PFSK-1 (cell line): ENCODE measurements around the gene STK35.
A peak's percentile ranks its signal among the peaks of the same experiment; 100 is the strongest.

Experiments used
- FOXP2 ChIP-seq: optimal IDR thresholded peaks from 2 replicates; pipeline ENCODE3; 2011; ENCODE audit warnings: borderline replicate concordance, control low read depth, inconsistent platforms; ENCODE audit not compliant: insufficient read depth; ENCODE audit errors: extremely low read length, extremely low read depth
- POLR2AphosphoS5 ChIP-seq: IDR thresholded peaks from 2 replicates; pipeline ENCODE4 v1.6.1; 2012; ENCODE audit warnings: low read depth, mild to moderate bottlenecking, control low read depth, low read length, moderate library complexity
- SIN3A ChIP-seq: IDR thresholded peaks from 2 replicates; pipeline ENCODE4 v1.6.1; 2012; ENCODE audit warnings: mild to moderate bottlenecking, low read length, moderate library complexity, borderline replicate concordance; ENCODE audit not compliant: insufficient read depth
- TAF1 ChIP-seq: IDR thresholded peaks from 2 replicates; pipeline ENCODE4 v1.6.1; 2012; ENCODE audit warnings: low read length, control low read depth, borderline replicate concordance; ENCODE audit not compliant: insufficient read depth
- TF ChIP-seq, protein P1 (sequence below), 2 experiments: IDR thresholded peaks; 2 replicates each; pipeline versions ENCODE4 v1.6.1 to v1.8.0; 2011 to 2012; ENCODE audit warnings: low read depth in 2 of 2, low read length in 2 of 2, control low read depth in 1 of 2, inconsistent platforms in 1 of 2, mild to moderate bottlenecking in 1 of 2, moderate library complexity in 1 of 2; ENCODE audit not compliant: insufficient read depth in 1 of 2

The STK35 gene

DNA sequence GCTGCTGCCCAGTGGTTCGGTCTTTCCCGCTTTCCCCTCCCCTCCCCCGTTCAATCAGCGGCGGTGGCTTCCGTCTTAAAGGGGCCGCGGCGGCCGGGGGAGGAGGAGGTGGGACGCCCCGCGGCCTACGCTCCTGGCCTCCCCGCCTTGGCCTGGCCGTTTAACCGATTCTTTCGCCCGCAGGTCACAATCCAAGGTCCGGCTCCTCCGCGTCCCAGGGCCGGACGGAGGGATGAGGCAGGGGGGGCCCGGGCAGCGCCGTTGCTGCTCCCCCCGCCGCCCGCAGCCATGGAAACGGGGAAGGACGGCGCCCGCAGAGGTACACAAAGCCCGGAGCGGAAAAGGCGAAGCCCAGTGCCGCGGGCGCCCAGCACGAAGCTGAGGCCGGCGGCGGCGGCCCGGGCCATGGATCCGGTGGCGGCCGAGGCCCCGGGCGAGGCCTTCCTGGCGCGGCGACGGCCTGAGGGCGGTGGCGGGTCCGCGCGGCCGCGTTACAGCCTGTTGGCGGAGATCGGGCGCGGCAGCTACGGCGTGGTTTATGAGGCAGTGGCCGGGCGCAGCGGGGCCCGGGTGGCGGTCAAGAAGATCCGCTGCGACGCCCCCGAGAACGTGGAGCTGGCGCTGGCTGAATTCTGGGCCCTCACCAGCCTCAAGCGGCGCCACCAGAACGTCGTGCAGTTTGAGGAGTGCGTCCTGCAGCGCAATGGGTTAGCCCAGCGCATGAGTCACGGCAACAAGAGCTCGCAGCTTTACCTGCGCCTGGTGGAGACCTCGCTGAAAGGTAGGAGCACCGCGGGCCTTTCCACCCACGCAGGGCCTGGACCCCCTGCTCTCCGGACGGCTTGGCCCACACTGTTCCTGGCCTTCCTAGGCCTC lies 1.2 kb downstream of the STK35 start:
- peak; percentile 25; the same call in 1 of the 2 replicates for TF ChIP-seq SIN3A
- TF ChIP-seq, protein P1, sequence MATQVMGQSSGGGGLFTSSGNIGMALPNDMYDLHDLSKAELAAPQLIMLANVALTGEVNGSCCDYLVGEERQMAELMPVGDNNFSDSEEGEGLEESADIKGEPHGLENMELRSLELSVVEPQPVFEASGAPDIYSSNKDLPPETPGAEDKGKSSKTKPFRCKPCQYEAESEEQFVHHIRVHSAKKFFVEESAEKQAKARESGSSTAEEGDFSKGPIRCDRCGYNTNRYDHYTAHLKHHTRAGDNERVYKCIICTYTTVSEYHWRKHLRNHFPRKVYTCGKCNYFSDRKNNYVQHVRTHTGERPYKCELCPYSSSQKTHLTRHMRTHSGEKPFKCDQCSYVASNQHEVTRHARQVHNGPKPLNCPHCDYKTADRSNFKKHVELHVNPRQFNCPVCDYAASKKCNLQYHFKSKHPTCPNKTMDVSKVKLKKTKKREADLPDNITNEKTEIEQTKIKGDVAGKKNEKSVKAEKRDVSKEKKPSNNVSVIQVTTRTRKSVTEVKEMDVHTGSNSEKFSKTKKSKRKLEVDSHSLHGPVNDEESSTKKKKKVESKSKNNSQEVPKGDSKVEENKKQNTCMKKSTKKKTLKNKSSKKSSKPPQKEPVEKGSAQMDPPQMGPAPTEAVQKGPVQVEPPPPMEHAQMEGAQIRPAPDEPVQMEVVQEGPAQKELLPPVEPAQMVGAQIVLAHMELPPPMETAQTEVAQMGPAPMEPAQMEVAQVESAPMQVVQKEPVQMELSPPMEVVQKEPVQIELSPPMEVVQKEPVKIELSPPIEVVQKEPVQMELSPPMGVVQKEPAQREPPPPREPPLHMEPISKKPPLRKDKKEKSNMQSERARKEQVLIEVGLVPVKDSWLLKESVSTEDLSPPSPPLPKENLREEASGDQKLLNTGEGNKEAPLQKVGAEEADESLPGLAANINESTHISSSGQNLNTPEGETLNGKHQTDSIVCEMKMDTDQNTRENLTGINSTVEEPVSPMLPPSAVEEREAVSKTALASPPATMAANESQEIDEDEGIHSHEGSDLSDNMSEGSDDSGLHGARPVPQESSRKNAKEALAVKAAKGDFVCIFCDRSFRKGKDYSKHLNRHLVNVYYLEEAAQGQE (IDR thresholded peaks at IDR 0.05; ENCODE audit: insufficient read depth in 1 of 2, low read depth in 2 of 2, low read length in 2 of 2) = no peak
- 0 out of 2 replicates have a peak, but pooled peaks have one; percentile 31 for TF ChIP-seq TAF1
- TF ChIP-seq POLR2AphosphoS5 = peak; percentile 70
- TF ChIP-seq FOXP2 = peak; percentile 16

DNA sequence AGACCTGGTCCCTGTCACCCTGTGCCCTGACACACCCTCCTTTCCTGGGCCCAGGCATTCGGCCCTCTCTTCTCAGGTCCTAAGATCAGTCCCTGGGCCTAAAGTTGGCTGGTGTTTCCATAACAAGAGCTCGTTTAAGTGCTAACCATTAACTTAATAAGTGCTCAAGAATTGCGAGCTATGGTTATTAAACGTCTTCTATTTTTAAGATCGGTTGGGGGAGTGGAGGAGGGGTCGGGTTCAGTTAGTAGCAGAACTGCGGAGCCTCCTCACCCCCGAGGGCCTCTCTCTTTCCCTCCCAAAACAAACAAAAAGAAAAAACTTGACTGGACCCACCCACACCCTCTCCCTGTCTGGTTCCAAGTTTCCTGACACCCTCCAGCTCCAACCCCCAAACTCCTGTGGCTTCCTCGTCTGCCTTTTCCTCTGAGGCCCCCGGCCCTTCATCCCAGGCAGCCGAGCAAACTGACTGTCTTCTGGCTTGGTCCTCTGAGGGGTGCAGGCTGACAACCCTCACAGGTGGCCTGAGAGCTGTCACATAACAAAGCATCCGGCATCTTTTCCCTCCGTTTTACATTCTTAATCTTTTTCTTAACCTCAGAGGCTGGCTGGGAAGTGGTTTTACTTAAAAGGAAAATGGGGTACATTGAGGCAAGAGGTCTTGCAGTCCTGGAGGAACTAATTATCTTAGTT lies 2.0 kb downstream of the STK35 start:
- TF ChIP-seq, protein P1 (IDR thresholded peaks at IDR 0.05; ENCODE audit: insufficient read depth in 1 of 2, low read depth in 2 of 2, low read length in 2 of 2) = no peak
- TF ChIP-seq TAF1 (no peak), FOXP2 (no peak), POLR2AphosphoS5 (no peak), SIN3A (no peak)

DNA sequence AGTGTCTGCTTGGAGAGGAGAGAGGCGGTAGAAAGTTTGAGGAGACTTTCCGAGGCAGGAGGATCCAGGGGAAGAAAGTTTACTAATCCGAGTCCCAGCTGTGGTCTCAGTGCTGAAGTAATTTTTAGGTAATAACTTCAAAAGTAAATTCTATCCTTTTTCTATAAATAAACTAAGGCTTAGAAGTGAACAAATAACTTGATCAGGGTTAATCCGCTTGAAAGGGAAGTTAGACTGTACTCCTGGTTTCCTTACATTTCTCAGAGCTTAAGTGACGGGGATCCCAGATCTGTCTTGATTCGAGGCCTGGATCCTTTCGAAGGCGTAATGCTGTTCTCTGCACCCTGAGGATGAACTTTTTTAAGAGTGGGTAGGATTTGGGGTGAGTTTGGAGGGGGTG lies 2.6 kb downstream of the STK35 start:
- TF ChIP-seq, protein P1 (IDR thresholded peaks at IDR 0.05; ENCODE audit: insufficient read depth in 1 of 2, low read depth in 2 of 2, low read length in 2 of 2) = no peak
- TF ChIP-seq SIN3A (no peak), TAF1 (no peak), POLR2AphosphoS5 (no peak), FOXP2 (no peak)

DNA sequence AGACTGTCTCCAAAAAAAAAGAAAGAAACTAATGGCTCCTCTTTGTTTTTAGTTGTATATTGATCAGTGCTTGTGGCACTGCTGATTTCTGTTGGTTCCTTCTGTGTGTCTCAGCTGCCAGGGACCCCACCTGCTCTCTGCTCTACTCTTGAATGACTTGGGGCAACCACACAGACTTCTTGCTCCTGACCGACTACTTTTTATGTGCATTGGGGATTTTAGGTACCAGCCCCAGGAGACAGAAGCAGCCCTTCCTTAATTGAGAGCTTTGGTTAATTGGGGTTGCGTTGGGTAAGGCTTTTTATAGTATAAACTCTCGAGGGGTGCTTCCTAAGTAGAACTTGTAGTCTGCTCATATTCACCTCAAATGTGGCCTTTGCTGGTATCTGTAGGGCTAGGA lies 6.9 kb downstream of the STK35 start:
- no peak for TF ChIP-seq TAF1
- TF ChIP-seq SIN3A = no peak
- TF ChIP-seq FOXP2 = no peak
- no peak for TF ChIP-seq POLR2AphosphoS5
- TF ChIP-seq, protein P1 (IDR thresholded peaks at IDR 0.05; ENCODE audit: insufficient read depth in 1 of 2, low read depth in 2 of 2, low read length in 2 of 2) = no peak
